Measurements from ENCODE around the gene PLEKHG1.

DNA sequence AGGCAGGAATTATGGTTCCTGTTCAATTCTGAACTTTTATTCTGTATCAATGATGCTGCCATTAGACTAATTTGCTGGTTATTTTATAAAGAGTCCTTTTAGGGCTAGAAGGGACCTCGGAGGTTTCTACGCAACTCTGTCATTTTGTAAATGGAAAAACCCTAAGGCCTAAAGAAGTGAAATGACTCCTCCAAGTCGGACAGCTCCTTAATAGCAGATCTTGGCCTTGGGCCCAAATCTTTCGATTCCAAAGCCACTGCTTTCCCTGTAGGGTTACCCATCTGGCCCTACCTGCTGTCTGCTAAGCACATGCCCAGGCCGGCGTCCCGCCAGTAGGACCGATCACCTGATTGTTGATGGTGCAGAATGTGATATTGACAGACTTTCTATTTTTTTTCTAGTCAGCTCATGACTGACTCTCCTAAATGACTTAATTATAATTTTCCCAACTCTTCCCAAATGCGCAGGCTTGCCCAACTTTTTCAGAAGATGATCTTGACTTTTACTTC lies 40.2 kb downstream of the PLEKHG1 start:
- TF ChIP-seq, protein P1, sequence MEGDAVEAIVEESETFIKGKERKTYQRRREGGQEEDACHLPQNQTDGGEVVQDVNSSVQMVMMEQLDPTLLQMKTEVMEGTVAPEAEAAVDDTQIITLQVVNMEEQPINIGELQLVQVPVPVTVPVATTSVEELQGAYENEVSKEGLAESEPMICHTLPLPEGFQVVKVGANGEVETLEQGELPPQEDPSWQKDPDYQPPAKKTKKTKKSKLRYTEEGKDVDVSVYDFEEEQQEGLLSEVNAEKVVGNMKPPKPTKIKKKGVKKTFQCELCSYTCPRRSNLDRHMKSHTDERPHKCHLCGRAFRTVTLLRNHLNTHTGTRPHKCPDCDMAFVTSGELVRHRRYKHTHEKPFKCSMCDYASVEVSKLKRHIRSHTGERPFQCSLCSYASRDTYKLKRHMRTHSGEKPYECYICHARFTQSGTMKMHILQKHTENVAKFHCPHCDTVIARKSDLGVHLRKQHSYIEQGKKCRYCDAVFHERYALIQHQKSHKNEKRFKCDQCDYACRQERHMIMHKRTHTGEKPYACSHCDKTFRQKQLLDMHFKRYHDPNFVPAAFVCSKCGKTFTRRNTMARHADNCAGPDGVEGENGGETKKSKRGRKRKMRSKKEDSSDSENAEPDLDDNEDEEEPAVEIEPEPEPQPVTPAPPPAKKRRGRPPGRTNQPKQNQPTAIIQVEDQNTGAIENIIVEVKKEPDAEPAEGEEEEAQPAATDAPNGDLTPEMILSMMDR (IDR thresholded peaks at IDR 0.05) = no peak
- no peak for TF ChIP-seq POLR2A (IDR thresholded peaks at IDR 0.05)

All from right lobe of liver (tissue), 4 donors.